Pons (tissue), 1 donor: ENCODE data around the gene ICAM3.
A peak's percentile ranks its signal among the peaks of the same experiment; 100 is the strongest.
"Not testable (repeated sequence)": the region's sequence is repeated elsewhere in the genome, so short reads cannot be mapped to it uniquely, and the experiment has no call there.

Experiments used
- DNase-seq: peaks from one replicate; pipeline ENCODE4 v3.0.0-alpha.2; 2016; ENCODE audit warnings: low spot score

Gene ICAM3, protein sequence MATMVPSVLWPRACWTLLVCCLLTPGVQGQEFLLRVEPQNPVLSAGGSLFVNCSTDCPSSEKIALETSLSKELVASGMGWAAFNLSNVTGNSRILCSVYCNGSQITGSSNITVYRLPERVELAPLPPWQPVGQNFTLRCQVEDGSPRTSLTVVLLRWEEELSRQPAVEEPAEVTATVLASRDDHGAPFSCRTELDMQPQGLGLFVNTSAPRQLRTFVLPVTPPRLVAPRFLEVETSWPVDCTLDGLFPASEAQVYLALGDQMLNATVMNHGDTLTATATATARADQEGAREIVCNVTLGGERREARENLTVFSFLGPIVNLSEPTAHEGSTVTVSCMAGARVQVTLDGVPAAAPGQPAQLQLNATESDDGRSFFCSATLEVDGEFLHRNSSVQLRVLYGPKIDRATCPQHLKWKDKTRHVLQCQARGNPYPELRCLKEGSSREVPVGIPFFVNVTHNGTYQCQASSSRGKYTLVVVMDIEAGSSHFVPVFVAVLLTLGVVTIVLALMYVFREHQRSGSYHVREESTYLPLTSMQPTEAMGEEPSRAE

DNA sequence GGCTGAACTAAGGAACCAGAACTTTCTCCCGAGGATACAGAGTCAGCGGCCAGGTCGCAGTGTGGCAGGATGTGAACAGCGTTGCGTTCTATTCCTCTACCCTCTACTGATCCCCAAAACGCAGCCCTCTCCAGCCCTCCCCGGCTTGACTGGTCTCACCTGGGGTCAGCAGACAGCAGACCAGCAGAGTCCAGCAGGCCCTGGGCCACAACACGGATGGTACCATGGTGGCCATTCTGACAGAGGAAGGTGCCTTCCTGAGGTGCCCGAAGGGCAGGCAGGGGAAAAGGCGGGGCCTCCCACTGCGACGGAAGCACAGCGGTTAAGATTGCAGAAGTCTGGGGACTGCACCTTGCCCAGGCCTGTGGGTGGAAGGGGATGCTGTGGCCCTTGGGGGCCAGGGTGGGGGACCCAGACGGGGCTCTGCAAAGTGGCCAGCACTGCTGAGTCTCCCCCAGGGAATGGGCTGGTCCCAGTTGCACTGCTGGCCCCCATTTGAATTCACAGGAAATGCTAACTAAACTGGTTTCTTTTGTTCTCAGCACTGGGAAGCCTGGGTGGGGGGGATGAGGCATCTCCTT is at the start of gene ICAM3:
ICAM3 (minus strand) TSS at position 245 of the 581 bp plus-strand sequence; CDS start at position 235, 10 bp downstream.
- DNase-seq, result no peak

DNA sequence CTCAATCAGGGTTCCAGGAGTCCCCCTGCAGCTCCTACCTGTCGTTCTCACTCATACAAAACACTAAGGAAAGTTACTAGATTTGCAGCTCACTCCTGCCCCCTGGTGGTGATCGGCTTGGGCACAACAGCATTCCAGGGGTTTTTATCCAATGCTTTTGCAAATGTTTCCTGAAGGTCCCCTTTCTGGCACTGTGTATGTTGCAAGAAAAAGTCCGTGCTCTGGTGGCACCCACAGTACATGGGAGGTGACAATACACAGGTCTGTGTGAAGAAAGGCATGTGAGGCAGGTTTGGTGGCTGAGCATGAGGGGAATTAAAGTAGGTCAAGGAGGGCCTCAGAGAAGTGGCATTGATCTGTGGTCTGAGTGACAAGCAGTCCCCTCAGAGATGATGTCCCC is 49.5 kb upstream of the ICAM3 start:
- DNase-seq, result peak; percentile 83

DNA sequence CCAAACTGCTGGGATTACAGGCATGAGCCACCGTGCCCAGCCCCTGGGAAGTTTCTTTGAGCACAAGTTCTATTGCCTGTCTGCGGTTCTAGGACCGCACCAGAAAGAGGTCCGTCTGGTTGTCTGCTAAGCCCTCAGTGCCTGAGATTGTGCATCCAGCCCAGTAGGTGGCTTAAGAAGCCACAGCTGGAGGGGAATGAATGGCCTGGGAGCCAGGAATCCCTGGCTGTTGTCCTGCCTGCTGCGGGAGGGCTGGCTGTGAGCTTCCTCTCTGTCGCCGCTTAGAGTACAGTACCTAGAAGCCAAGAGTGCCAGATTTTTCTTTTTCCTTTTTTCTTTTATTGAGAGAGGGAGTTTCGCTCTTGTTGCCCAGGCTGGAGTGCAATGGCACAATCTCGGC is 45.2 kb upstream of the ICAM3 start:
- DNase-seq, result no peak

DNA sequence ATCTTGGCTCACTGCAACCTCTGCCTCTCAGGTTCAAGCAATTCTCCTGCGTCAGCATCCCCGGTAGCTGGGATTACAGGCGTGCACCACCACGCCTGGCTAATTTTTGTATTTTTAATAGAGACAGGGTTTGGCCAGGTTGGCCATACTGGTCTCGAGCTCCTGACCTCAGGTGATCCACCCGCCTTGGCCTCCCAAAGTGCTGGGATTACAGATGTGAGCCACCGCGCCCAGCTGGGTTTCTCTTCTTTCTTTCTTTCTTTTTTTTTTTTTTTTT is 43.7 kb upstream of the ICAM3 start:
- DNase-seq, result not testable (repeated sequence)

DNA sequence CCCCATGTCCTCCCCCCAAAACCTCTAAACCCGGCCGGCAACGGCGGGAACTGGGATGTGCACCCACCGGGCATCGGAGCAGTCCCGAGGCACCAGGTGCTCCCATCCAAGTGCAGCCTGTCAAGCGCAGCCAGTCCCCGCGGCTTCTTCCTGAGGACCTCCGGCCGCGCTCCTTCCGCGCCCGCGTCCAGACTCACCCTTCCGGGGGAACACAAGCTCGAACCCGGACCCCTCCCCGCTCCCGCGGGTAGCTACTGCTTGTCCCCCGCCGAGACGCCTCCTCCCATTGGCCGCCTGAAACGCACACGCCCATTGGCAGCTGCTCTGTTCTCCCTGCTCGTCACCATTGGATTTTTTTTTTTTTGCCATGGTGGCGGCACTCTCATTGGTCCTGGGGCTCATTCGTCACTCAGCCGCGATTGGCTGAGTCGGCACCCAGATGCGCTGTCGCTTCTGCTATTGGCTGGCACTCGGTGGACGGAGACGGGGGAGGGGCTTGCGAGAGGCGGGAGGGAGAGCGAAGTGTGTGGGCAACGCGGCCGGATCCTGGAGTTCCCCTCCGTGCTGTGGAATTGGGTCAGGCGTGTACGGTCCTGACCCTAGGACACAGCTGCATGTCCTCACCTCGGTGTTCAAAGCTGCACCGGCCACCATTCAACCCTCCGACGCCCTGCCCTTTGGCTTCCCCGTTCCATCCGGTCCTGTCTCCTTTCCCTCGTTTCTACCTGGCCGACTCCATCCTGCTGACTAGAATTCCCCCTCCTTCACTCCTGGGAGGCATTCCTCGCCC is 41.1 kb upstream of the ICAM3 start, which contains the start of gene TYK2:
TYK2 (minus strand) TSS at position 260 of the 790 bp plus-strand sequence. CDS start 2,166 bp downstream, outside the sequence.
- peak; percentile 98 for DNase-seq

DNA sequence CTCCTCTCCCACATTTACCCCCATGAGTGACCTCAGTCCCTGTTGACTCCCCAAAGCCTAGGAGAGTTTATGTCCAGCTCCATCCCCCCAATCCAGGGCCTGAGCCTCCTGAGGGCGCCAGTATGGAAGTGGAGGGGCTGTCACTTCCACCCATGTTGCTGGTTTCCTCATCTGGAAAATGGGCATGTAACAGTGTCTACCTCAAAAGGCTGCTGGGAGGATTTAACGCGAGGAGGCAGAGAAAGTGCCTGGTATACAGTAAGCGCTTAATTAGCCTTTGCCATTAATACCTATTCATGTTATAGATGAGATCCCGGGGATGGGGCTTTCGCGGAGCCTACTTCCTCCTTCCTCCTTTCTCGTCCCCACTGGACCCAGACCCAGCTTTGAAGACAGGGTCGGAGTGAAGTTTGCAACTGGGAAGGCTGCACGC is 40.5 kb upstream of the ICAM3 start:
- DNase-seq, result no peak

DNA sequence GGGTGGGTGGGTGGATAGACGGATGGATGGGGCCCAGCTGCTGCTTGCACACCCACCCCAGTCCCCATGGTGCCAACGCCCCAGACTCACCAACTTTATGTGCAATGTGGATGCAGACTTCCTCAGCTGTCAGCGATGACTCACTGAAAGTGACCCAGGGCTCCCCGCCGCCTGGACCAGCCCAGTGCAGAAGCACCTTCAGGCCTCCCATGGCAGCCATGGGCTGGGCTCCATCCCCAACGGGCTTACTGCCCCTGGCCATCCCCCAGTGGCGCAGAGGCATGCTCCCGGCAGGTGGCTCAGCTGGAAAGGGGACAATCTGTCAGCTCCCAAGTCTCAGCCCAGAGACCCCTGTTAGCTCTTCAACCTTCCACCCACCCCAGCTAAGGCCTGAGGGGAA is 38.7 kb upstream of the ICAM3 start:
- DNase-seq, result no peak

DNA sequence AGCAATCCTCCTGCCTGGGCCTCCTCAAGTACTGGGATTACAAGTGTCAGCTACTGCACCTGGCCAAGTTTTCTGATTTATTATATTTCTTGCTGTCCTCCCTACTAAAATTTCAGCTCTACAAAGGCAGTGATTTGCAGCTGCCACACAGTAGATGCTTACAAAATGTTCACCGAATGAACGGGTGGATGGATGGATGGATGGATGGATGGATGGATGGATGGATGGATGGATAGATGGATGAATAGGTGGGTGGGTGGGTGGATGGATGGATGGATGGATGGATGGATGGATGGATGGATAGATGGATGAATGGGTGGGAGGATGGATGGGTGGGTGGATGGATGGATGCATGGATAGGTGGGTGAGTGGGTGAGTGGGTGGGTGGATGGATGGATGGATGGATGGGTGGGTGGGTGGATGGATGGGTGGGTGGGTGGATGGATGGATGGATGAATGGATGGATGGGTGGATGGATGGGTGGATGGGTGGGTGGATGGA is 37.8 kb upstream of the ICAM3 start:
- not testable (repeated sequence) for DNase-seq

DNA sequence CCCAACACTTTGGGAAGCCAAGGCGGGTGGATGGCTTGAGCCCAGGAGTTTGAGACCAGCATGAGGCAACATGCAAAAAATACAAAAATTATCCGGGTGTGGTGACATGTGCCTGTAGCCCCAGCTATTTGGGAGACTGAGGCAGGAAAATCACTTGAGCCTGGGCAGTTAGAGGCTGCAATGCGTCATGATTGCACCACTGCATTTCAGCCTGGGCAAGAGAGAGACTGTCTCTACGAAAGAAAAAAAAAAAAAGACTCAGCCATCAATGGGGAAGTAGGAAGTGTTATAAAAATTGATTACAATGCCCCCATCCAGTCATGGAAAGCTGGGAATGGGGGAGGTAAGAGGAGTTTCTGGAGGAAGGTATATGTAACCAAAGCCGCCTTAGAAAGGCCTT is 35.5 kb upstream of the ICAM3 start:
- no peak for DNase-seq

DNA sequence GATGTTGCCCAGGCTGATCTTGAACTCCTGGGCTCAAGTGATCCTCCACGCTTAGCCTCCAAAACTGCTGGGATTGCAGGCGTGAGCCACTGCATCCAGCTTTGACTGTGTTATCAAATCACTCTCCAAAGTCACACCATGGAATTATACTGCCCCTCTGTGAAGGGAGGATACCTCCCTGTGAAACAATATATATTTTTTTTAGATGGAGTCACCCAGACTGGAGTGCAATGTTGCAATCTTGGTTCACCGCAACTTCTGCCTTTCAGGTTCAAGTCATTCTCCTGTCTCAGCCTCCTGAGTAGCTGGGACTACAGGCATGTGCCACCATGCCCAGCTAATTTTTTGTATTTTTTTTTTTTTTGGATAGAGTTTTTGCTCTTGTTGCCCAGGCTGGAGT is 33.3 kb upstream of the ICAM3 start:
- DNase-seq, result peak; percentile 56

DNA sequence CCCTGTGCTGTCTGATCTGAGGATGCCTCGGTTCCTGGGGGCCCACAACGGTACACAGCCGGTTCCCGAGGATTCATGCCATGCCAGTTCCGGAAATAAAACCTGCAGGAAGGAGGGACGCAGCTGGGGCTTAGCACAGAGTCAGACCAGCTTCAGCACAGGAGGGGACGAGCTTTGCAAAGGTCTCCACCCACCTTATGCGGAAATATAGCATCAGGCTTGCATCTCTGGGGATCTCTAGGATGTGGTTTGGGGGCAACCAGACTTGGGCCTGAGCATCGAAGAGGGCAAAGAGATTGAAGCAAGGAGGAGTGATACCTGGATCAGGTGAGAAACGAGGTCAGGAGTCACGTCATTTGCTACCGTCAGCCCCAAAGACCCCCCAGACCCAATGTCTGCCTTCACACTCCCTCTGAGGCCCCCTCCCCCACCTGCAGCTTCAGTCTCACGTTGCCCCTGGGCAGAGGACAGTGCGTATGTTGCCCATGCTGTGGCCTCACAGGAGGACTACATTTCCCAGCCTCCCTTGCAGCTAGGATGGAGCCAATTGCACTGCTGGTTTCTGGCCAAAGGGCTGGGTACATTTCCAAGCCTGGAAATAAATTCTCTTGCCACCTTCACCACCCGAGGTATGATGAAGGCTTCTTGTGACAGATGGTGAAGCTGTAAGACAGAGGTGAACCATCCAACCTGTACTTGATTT is 28.8 kb upstream of the ICAM3 start:
- DNase-seq, result no peak

DNA sequence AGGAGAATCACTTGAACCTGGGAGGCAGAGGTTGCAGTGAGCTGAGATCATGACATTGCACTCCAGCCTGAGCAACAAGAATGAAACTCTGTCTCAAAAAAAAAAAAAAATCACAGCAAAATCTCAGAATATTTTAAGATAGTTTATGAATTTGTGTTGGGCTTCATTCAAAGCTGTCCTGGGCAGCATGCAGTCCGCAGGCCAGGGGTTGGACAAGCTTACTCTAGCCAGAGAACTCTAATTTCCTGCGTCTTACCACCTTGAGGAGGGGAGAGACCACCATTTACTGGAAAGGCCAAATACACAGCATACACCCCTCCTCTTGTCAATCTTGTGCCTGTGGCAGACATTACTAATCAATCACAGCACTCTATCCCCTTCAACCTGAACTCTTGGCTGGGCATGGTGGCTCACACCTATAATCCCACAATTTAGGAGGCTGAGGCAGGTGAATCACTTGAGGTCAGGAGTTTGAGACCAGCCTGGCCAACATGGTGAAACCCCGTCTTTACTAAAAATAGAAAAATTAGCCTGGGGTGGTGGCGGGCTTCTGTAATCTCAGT is 27.6 kb upstream of the ICAM3 start:
- not testable (repeated sequence) for DNase-seq

DNA sequence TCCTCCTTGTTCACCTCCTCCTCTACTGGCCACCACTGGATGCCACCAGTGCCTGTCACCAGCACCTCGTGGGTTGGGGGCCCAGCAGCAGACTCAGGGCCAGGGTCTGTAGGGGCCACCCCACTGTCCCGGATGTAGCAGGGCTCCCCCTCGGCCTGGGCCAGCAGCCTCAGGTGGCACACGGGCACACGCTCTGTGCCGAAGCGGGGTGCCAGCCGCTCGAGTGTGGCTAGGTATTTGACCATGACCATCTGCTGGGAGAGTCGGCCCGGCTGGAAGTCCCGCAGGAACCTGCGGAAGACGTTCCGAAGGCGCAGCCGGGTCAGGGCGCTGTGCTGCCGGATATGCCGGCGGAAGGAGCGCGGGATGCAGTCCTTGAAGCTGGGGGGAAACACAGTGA is 26.1 kb upstream of the ICAM3 start:
- DNase-seq, result no peak

DNA sequence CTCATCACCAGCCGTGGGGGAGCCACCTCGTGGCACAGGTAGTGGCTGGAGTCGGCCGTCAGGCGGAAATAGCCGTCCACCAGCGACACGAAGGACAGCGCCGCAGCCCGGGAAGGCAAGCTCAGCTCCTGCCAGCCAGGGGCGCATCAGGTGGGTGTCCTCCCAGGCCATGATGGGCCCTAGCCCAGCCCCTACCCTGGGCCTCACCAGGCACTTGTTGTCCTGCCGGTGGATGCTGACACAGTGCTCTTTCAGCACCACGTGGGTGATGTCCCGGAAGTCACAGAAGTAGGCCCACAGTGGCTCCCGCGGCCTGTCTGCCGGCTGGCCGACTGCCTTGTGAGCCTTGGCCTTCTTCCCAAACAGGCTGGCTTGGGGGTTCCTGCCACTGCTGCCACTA is 25.2 kb upstream of the ICAM3 start:
- DNase-seq, result peak; percentile 60

DNA sequence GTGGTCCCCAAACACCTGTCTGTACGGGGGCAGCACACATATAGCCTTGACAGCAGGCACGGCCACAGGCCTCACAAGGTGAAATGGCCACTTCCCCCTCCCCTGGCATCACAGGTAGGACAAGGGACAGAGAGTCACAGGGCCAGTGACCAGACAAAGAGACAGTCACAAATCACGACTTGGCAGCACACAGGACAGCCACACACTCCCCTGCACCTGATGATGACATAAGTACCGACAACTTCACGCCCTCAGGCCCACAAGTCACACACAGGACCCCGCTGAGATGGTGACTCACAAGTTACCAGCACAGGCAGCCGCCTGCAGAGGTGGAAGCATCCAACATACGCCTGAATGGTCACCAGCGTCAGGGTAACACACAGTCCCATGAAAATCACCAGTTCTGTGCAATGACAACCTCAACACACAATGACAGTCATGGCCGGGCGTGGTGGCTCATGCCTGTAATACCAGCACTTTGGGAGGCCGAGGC is 24.4 kb upstream of the ICAM3 start:
- DNase-seq, result no peak

DNA sequence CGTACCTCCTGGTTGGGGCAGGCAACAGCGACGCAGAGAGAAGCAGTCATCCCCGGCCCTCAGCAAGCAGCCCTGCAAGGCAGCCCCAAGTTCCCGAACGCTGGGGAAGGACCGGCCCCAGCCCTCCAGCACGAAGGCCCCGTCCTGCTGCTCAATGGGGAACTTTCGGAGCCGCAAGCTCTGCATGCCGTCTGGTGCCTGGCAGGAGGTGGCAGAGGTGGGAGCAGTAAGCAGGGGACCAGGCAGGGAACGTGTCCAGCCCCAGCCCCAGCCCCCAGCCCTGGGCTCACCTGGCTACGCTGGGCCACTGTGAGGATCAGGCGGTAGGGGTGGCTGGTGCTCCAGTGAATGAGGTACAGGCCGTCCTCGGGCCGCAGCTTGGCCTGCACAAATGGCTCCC is 22.8 kb upstream of the ICAM3 start:
- no peak for DNase-seq

DNA sequence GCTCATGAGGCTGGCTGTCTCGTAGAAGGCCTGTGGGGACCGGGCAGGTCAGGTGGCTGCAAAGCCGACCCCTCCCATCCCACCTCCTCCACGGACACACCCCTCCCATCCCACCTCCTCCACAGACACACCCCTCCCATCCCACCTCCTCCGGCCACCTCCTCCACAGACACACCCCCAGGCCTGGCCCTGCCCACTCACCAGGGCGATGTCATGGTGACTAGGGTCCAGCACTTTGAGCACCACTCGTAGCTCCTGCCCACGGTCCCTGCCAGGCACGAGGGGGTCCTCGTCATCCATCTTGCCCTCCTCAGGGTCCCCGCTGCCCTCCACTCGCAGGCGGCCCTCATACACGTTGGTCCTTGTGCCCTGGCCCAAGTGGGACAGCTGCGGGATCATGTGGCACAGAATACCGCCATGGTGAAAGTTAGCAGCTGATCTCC is 22.2 kb upstream of the ICAM3 start:
- no peak for DNase-seq

DNA sequence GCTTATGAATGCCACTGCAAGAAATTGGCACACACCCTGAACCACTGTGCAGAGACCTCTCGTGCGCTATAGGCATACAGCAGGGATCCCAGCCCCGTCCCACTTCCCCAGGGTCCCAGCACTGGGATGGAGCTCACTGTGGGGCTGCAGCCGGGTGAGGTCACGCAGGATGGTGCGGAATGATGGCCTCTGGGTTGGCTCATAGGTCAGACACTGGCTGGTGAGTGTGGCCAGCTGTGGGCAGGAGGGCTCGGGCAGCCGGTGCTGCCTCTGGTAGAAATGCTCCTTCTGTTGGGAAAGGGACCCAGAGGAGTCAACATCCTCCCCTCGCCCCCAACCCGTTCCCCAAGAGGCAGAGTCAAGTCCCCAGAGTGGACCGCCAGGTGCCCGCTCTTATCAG is 17.0 kb upstream of the ICAM3 start:
- DNase-seq, result no peak

DNA sequence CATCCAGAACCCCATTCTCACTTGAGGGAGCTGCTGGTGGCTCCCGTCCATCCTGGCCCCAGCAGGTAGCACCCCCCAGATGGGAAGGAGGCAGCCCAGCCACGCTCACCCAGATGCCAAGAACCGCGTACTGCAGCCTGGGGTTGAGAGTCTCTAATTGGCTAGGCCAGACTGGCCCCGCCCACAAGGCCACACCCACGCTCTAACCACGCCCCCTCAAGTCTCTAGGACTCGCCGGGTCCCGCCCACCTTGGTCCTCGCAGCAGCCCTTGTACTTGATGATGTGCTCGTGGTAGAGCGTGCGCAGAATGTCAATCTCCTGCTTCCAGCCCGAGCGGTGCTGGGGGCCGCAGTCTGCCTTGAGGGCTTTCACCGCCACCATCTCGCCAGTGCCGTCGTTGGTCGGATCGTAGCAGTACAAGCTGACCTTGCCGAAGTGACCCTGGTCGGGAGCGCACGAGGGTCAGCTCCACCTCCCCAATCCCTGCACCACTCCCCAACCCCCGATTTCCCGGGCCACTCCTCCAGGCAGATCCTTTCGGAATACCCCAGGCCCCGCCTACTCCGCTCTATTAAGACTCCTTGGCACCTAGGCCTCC is 14.5 kb upstream of the ICAM3 start:
- DNase-seq, result no peak

DNA sequence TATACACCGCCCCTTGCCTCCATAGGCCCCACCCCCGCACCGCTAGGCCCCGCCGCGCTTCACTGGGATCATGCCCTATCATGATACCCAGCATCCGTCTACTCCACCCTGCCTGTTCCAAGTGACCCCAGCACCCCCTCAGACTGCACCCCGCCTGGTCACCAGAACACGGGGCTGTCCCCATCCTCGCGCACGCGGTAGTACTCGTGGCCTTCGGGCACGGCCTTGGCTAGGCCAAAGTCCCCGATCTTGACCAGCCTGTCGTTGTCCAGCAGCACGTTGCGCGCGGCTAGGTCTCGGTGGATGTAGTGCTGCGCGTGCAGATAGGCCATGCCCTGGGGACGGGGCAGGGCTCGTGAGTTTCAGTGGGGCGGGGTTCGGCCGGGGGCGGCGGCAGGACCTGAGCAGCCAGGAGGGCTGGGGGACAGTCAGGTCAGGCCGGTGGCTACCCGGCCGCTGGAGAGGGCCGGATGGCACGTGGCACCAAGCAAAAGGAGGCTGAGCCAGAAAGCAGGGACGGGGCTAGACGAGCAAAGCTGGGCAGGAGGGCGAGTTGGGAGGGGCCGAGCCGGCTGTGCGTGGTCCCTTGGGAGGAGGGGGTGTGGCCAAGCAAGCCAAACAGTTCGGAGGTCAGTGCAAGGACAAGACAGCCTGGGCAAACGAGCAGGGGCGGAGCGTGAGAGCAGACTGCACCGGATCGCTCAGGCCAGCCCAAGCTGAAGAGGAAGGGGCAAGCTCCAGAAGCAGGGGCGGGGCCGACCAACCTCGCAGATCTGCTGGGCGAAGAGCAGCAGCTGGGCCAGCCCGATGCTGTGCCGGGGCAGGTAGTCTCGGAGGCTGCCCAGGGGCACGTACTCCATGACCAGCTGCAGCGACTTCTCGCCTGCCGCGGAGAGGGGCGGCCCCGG is 13.6 kb upstream of the ICAM3 start:
- DNase-seq, result no peak
